ENCODE data around the gene LRRK1.

The LRRK1 gene

GRCh38 chr15:100975043-100975442 lies 55.9 kb downstream of the LRRK1 start:
- DNase-seq (ENCODE audit: insufficient read length, low spot score) (no peak), FAIRE-seq (no peak)
- TF ChIP-seq CTCF (IDR thresholded peaks at IDR 0.05; ENCODE audit: insufficient read depth, missing control alignments), result no peak

GRCh38 chr15:100980410-100981046 lies 61.4 kb downstream of the LRRK1 start:
- DNase-seq (ENCODE audit: insufficient read length, low spot score) (no peak), FAIRE-seq (no peak)
- TF ChIP-seq CTCF (IDR thresholded peaks at IDR 0.05; ENCODE audit: insufficient read depth, missing control alignments), result no peak

GRCh38 chr15:100981086-100981485 lies 61.9 kb downstream of the LRRK1 start:
- FAIRE-seq (no peak), DNase-seq (ENCODE audit: insufficient read length, low spot score) (no peak)
- no peak for TF ChIP-seq CTCF (IDR thresholded peaks at IDR 0.05; ENCODE audit: insufficient read depth, missing control alignments)

- no peak for DNase-seq (ENCODE audit: insufficient read length, low spot score)
- no peak for TF ChIP-seq CTCF (IDR thresholded peaks at IDR 0.05; ENCODE audit: insufficient read depth, missing control alignments)
- no peak for FAIRE-seq
These were observed 64.1 kb downstream of the LRRK1 start for GRCh38 chr15:100983221-100983620.

- no peak for TF ChIP-seq CTCF (IDR thresholded peaks at IDR 0.05; ENCODE audit: insufficient read depth, missing control alignments)
- DNase-seq (ENCODE audit: insufficient read length, low spot score) (no peak), FAIRE-seq (no peak)
These were observed 66.2 kb downstream of the LRRK1 start for GRCh38 chr15:100985401-100985800.

GRCh38 chr15:100986158-100986896 lies 67.2 kb downstream of the LRRK1 start:
- no peak for TF ChIP-seq CTCF (IDR thresholded peaks at IDR 0.05; ENCODE audit: insufficient read depth, missing control alignments)
- no peak for FAIRE-seq
- DNase-seq (ENCODE audit: insufficient read length, low spot score), result no peak

GRCh38 chr15:100987143-100987542 lies 68.0 kb downstream of the LRRK1 start:
- TF ChIP-seq CTCF (IDR thresholded peaks at IDR 0.05; ENCODE audit: insufficient read depth, missing control alignments), result no peak

More at GRCh38 chr15:100987143-100987542, 68.0 kb downstream of the LRRK1 start:
- no peak for FAIRE-seq
- no peak for DNase-seq (ENCODE audit: insufficient read length, low spot score)
